ENCODE data around the gene AKAP17A.

DNA sequence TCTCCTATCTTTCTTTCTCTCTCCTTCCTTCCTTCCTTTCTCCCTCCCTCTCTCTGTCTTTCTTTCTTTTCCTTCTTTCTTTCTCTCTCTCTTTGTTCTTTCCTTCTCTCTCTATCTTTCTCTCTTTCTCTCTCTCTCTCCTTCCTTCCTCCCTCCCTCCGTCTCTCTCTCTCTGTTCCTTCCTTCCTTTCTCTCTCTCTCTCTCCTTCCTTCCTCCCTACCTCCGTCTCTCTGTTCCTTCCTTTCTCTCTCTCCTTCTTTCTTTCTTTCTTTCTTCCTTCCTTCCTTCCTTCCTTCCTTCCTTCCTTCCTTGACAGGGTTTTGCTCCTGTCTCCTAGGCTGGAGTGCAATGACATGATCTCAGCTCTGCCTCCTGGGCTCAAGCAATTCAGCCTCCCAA, 30.2 kb upstream of the AKAP17A start:
- TF ChIP-seq, protein P1, sequence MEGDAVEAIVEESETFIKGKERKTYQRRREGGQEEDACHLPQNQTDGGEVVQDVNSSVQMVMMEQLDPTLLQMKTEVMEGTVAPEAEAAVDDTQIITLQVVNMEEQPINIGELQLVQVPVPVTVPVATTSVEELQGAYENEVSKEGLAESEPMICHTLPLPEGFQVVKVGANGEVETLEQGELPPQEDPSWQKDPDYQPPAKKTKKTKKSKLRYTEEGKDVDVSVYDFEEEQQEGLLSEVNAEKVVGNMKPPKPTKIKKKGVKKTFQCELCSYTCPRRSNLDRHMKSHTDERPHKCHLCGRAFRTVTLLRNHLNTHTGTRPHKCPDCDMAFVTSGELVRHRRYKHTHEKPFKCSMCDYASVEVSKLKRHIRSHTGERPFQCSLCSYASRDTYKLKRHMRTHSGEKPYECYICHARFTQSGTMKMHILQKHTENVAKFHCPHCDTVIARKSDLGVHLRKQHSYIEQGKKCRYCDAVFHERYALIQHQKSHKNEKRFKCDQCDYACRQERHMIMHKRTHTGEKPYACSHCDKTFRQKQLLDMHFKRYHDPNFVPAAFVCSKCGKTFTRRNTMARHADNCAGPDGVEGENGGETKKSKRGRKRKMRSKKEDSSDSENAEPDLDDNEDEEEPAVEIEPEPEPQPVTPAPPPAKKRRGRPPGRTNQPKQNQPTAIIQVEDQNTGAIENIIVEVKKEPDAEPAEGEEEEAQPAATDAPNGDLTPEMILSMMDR (conservative IDR thresholded peaks at IDR 0.05), result no peak
- no peak for TF ChIP-seq EZH2 (IDR thresholded peaks at IDR 0.05; ENCODE audit: low read depth)
